Fibroblast of villous mesenchyme (primary cell): ENCODE data around the gene GLIS1. TPM values are rescaled to one million over a fixed set of nuclear protein-coding genes. Genes with fewer than 3 reads are reported as not detected.

Experiments
- DNase-seq: peaks from one replicate; pipeline ENCODE4 v3.0.0-alpha.2; 2010; ENCODE audit warnings: low read depth
- H3K4me3 ChIP-seq: 2 replicates; pipeline ENCODE4 v1.5.1; 2011; ENCODE audit warnings: low read depth, mild to moderate bottlenecking, low read length
- CTCF ChIP-seq: IDR thresholded peaks from 2 replicates; pipeline ENCODE4 v1.5.1; 2012; ENCODE audit warnings: low read depth, mild to moderate bottlenecking, low read length; ENCODE audit not compliant: insufficient read depth
- total RNA-seq: library from RNA; depleted of rRNA; stranded (reverse); fragments of >200 nt; gene quantifications from 2 replicates; pipeline ENCODE4 v1.2.3, GENCODE V29; 2012

GLIS1 gene
- total RNA-seq, 1 donor: 0.43 TPM

GRCh38 chr1:53543778-53544695, 194.9 kb downstream of the GLIS1 start:
- TF ChIP-seq CTCF: no peak
- H3K4me3 ChIP-seq: no peak overlapping the region
- no peak for DNase-seq

GRCh38 chr1:53543130-53543777, 195.7 kb downstream of the GLIS1 start:
- no peak overlapping the region for H3K4me3 ChIP-seq
- no peak for TF ChIP-seq CTCF
- peak; percentile 44 for DNase-seq

GRCh38 chr1:53542551-53542950, 196.4 kb downstream of the GLIS1 start:
- DNase-seq: no peak
- H3K4me3 ChIP-seq: no peak overlapping the region
- TF ChIP-seq CTCF: no peak

- no peak overlapping the region for H3K4me3 ChIP-seq
Observed at GRCh38 chr1:53541761-53542550, 197.0 kb downstream of the GLIS1 start.

GRCh38 chr1:53541263-53541625, 197.7 kb downstream of the GLIS1 start:
- TF ChIP-seq CTCF: no peak
- no peak for DNase-seq
- no peak overlapping the region for H3K4me3 ChIP-seq

More at GRCh38 chr1:53541761-53542550, 197.0 kb downstream of the GLIS1 start:
- peak; percentile 97 for DNase-seq
- peak; percentile 32 for TF ChIP-seq CTCF

- no peak for DNase-seq
- no peak for TF ChIP-seq CTCF
- no peak overlapping the region for H3K4me3 ChIP-seq
Observed at GRCh38 chr1:53540604-53541262, 198.2 kb downstream of the GLIS1 start.
